ENCODE data around the gene GNAQ. TPM values are rescaled to one million over a fixed set of nuclear protein-coding genes. Genes with fewer than 3 reads are reported as not detected.

Gene GNAQ
- total and polyA plus RNA-seq, 4 donors: 24.6 to 86.2 (median 51.4) TPM

- H3K36me3 ChIP-seq (ENCODE audit: control insufficient read depth in 4 of 4, insufficient read depth in 4 of 4, low read length in 4 of 4): no peaks in the 10 kb centered on the region
- ATAC-seq (ENCODE audit: insufficient read depth, low FRiP score): no peak
- no peak overlapping the region for H3K4me3 ChIP-seq
- peaks cover 8 to 18% (median 14%) of the 10 kb centered on the region in 5 donors for H3K4me1 ChIP-seq (ENCODE audit: control insufficient read depth in 5 of 5, insufficient read depth in 5 of 5, low read length in 5 of 5)
- no peak for TF ChIP-seq CTCF (IDR thresholded peaks at IDR 0.05; ENCODE audit: control extremely low read depth, extremely low read depth)
- no peaks in the 10 kb centered on the region for H3K27me3 ChIP-seq (ENCODE audit: control insufficient read depth in 3 of 3, insufficient read depth in 3 of 3, low read length in 2 of 3)
- H3K9ac ChIP-seq (ENCODE audit: insufficient read depth in 1 of 2, low read length in 2 of 2): no peak overlapping the region
- WGBS, 2 donors: 18 to 34% methylated on average over 2 of the region's 2 CpGs
- H3K9me3 ChIP-seq (ENCODE audit: control insufficient read depth in 4 of 4, insufficient read depth in 3 of 4, low read length in 3 of 4): no peaks in the 10 kb centered on the region
- DNase-seq: no peak
- no peak overlapping the region for H3K27ac ChIP-seq (ENCODE audit: low read depth in 1 of 2, low read length in 1 of 2)
These were observed 75.1 kb downstream of the GNAQ start for GRCh38 chr9:77956555-77956954.

GRCh38 chr9:77954666-77955015 lies 77.0 kb downstream of the GNAQ start:
- Histone ChIP-seq H3K9ac (ENCODE audit: insufficient read depth in 1 of 2, low read length in 2 of 2) (no peak overlapping the region), H3K36me3 (ENCODE audit: control insufficient read depth in 4 of 4, insufficient read depth in 4 of 4, low read length in 4 of 4) (no peaks in the 10 kb centered on the region), H3K4me1 (ENCODE audit: control insufficient read depth in 5 of 5, insufficient read depth in 5 of 5, low read length in 5 of 5) (peaks cover 8 to 19% (median 14%) of the 10 kb centered on the region in 5 donors), H3K4me3 (no peak overlapping the region), H3K27ac (ENCODE audit: low read depth in 1 of 2, low read length in 1 of 2) (no peak overlapping the region), H3K27me3 (ENCODE audit: control insufficient read depth in 3 of 3, insufficient read depth in 3 of 3, low read length in 2 of 3) (no peaks in the 10 kb centered on the region), H3K9me3 (ENCODE audit: control insufficient read depth in 4 of 4, insufficient read depth in 3 of 4, low read length in 3 of 4) (no peaks in the 10 kb centered on the region)
- no peak for DNase-seq
- no peak for ATAC-seq (ENCODE audit: insufficient read depth, low FRiP score)
- WGBS, 2 donors: 74 to 84% methylated on average over 5 of the region's 5 CpGs
- no peak for TF ChIP-seq CTCF (IDR thresholded peaks at IDR 0.05; ENCODE audit: control extremely low read depth, extremely low read depth)

GRCh38 chr9:77954013-77954665 lies 77.5 kb downstream of the GNAQ start:
- H3K27ac ChIP-seq (ENCODE audit: low read depth in 1 of 2, low read length in 1 of 2): peak overlapping the region in 1 of 2 donors; percentile 13
- H3K9ac ChIP-seq (ENCODE audit: insufficient read depth in 1 of 2, low read length in 2 of 2): no peak overlapping the region
- H3K4me3 ChIP-seq: no peak overlapping the region
- peaks cover 9 to 24% (median 17%) of the 10 kb centered on the region in 5 donors for H3K4me1 ChIP-seq (ENCODE audit: control insufficient read depth in 5 of 5, insufficient read depth in 5 of 5, low read length in 5 of 5)
- H3K9me3 ChIP-seq (ENCODE audit: control insufficient read depth in 4 of 4, insufficient read depth in 3 of 4, low read length in 3 of 4): no peaks in the 10 kb centered on the region
- no peaks in the 10 kb centered on the region for H3K36me3 ChIP-seq (ENCODE audit: control insufficient read depth in 4 of 4, insufficient read depth in 4 of 4, low read length in 4 of 4)
- ATAC-seq (ENCODE audit: insufficient read depth, low FRiP score) (no peak), DNase-seq (no peak)
- WGBS, 2 donors: 61 to 72% methylated on average over 6 of the region's 6 CpGs
- H3K27me3 ChIP-seq (ENCODE audit: control insufficient read depth in 3 of 3, insufficient read depth in 3 of 3, low read length in 2 of 3): no peaks in the 10 kb centered on the region
- TF ChIP-seq CTCF (IDR thresholded peaks at IDR 0.05; ENCODE audit: control extremely low read depth, extremely low read depth): no peak

- no peaks in the 10 kb centered on the region for H3K9me3 ChIP-seq (ENCODE audit: control insufficient read depth in 4 of 4, insufficient read depth in 3 of 4, low read length in 3 of 4)
- TF ChIP-seq CTCF (IDR thresholded peaks at IDR 0.05; ENCODE audit: control extremely low read depth, extremely low read depth): no peak
- peaks cover 9 to 28% (median 18%) of the 10 kb centered on the region in 5 donors for H3K4me1 ChIP-seq (ENCODE audit: control insufficient read depth in 5 of 5, insufficient read depth in 5 of 5, low read length in 5 of 5)
- no peaks in the 10 kb centered on the region for H3K27me3 ChIP-seq (ENCODE audit: control insufficient read depth in 3 of 3, insufficient read depth in 3 of 3, low read length in 2 of 3)
- ATAC-seq (ENCODE audit: insufficient read depth, low FRiP score): no peak
- no peak for DNase-seq
- H3K4me3 ChIP-seq: no peak overlapping the region
- H3K9ac ChIP-seq (ENCODE audit: insufficient read depth in 1 of 2, low read length in 2 of 2): no peak overlapping the region
- H3K27ac ChIP-seq (ENCODE audit: low read depth in 1 of 2, low read length in 1 of 2): no peak overlapping the region
- H3K36me3 ChIP-seq (ENCODE audit: control insufficient read depth in 4 of 4, insufficient read depth in 4 of 4, low read length in 4 of 4): no peaks in the 10 kb centered on the region
These were observed 78.0 kb downstream of the GNAQ start for GRCh38 chr9:77953590-77953989.
